ACC112 (cell line): ENCODE measurements around the gene SPEN.
"Not testable (repeated sequence)": the region's sequence is repeated elsewhere in the genome, so short reads cannot be mapped to it uniquely, and the experiment has no call there.

Experiments
- H2AFZ ChIP-seq: fragments of 200-600 bp; sonication (generic); one replicate; pipeline ENCODE4 v1.6.0; 2017; ENCODE audit warnings: antibody characterized with exemption, low read length; ENCODE audit not compliant: unreplicated experiment
- H3K27ac ChIP-seq: fragments of 200-600 bp; sonication (generic); 2 replicates; pipeline ENCODE4 v1.5.1; 2014; ENCODE audit warnings: low read depth, mild to moderate bottlenecking, antibody characterized with exemption, low read length, moderate library complexity
- H3K27me3 ChIP-seq: fragments of 200-600 bp; sonication (generic); 2 replicates; pipeline ENCODE4 v1.6.1; 2014; ENCODE audit warnings: mild to moderate bottlenecking, antibody characterized with exemption, low read length, moderate library complexity, mixed read lengths; ENCODE audit not compliant: insufficient read depth
- H3K36me3 ChIP-seq: fragments of 200-600 bp; sonication (generic); 2 replicates; pipeline ENCODE4 v1.6.1; 2016; ENCODE audit warnings: mild to moderate bottlenecking, antibody characterized with exemption, low read length, moderate library complexity, mixed read lengths; ENCODE audit not compliant: insufficient read depth
- H3K4me1 ChIP-seq: fragments of 200-600 bp; sonication (generic); one replicate; pipeline ENCODE4 v1.6.1; 2016; ENCODE audit warnings: low read length, mixed read lengths; ENCODE audit not compliant: insufficient read depth, unreplicated experiment, control insufficient read depth
- H3K4me3 ChIP-seq: fragments of 200-600 bp; sonication (generic); 2 replicates; pipeline ENCODE4 v1.5.1; 2014; ENCODE audit warnings: mild to moderate bottlenecking, low read depth, low read length
- H3K79me2 ChIP-seq: fragments of 200-600 bp; sonication (generic); one replicate; pipeline ENCODE4 v1.6.0; 2016; ENCODE audit warnings: low read length; ENCODE audit not compliant: control insufficient read depth, unreplicated experiment, insufficient read depth

SPEN gene

GRCh38 chr1:15816674-15817073 lies 30.8 kb upstream of the SPEN start:
- Histone ChIP-seq H2AFZ (no peak overlapping the region), H3K36me3 (no peaks in the 10 kb centered on the region), H3K27me3 (no peaks in the 10 kb centered on the region), H3K27ac (no peak overlapping the region), H3K4me3 (no peak overlapping the region), H3K79me2 (no peaks in the 10 kb centered on the region), H3K4me1 (no peaks in the 10 kb centered on the region)

- Histone ChIP-seq H3K79me2 (no peaks in the 10 kb centered on the region), H3K36me3 (no peaks in the 10 kb centered on the region), H3K4me1 (peaks cover under 1% of the 10 kb centered on the region), H3K27me3 (no peaks in the 10 kb centered on the region), H3K27ac (no peak overlapping the region), H3K4me3 (no peak overlapping the region), H2AFZ (no peak overlapping the region)
Measured at GRCh38 chr1:15820478-15820877, 27.0 kb upstream of the SPEN start.

GRCh38 chr1:15825800-15826199 lies 21.7 kb upstream of the SPEN start:
- no peaks in the 10 kb centered on the region for H3K79me2 ChIP-seq
- H3K4me3 ChIP-seq = no peak overlapping the region
- H3K36me3 ChIP-seq = no peaks in the 10 kb centered on the region
- peak overlapping the region; percentile 53 for H2AFZ ChIP-seq
- H3K4me1 ChIP-seq = peaks cover 8% of the 10 kb centered on the region
- H3K27me3 ChIP-seq = no peaks in the 10 kb centered on the region
- H3K27ac ChIP-seq = peak overlapping the region; percentile 58; the same call in 1 of the 2 replicates

- H3K27ac ChIP-seq = no peak overlapping the region
- no peak overlapping the region for H3K4me3 ChIP-seq
- no peaks in the 10 kb centered on the region for H3K79me2 ChIP-seq
- H3K36me3 ChIP-seq = no peaks in the 10 kb centered on the region
- no peaks in the 10 kb centered on the region for H3K27me3 ChIP-seq
- no peak overlapping the region for H2AFZ ChIP-seq
- peaks cover 8% of the 10 kb centered on the region for H3K4me1 ChIP-seq
Measured at GRCh38 chr1:15826810-15827507, 20.5 kb upstream of the SPEN start.

- H3K36me3 ChIP-seq, H3K4me3 ChIP-seq, H2AFZ ChIP-seq, H3K79me2 ChIP-seq, H3K27ac ChIP-seq, H3K27me3 ChIP-seq: not testable (repeated sequence)
- peaks cover 12% of the 10 kb centered on the region for H3K4me1 ChIP-seq
Measured at GRCh38 chr1:15827567-15827966, 19.9 kb upstream of the SPEN start.

- H3K27ac ChIP-seq = not testable (repeated sequence)
- H3K4me1 ChIP-seq = peaks cover 15% of the 10 kb centered on the region
Measured at GRCh38 chr1:15828931-15829330, 18.6 kb upstream of the SPEN start.

DNA sequence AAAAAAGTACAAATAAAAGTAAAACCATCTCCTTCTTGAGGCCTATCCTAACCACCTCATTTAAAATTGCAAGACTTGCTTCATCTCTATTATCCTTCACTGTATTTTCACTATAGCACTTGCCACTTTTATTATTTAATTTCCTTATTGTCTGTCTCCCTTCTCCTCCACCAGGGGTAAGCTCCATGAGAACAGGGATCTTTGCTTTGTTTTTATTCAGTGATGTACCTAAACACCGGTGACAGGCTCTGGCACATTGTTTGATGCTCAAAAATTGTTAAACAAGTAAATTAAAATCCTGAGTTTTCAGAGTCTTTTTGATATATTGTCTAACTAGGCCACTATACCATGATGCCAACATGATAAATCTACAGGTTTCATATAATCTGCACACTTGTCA lies 17.2 kb upstream of the SPEN start:
- H3K27me3 ChIP-seq = no peaks in the 10 kb centered on the region
- no peak overlapping the region for H3K27ac ChIP-seq
- H3K36me3 ChIP-seq = no peaks in the 10 kb centered on the region
- H2AFZ ChIP-seq = no peak overlapping the region
- peaks cover 10% of the 10 kb centered on the region for H3K79me2 ChIP-seq
- no peak overlapping the region for H3K4me3 ChIP-seq
- peaks cover 15% of the 10 kb centered on the region for H3K4me1 ChIP-seq

More at GRCh38 chr1:15828931-15829330, 18.6 kb upstream of the SPEN start:
- H3K36me3 ChIP-seq, H3K4me3 ChIP-seq, H3K79me2 ChIP-seq, H2AFZ ChIP-seq, H3K27me3 ChIP-seq: not testable (repeated sequence)

DNA sequence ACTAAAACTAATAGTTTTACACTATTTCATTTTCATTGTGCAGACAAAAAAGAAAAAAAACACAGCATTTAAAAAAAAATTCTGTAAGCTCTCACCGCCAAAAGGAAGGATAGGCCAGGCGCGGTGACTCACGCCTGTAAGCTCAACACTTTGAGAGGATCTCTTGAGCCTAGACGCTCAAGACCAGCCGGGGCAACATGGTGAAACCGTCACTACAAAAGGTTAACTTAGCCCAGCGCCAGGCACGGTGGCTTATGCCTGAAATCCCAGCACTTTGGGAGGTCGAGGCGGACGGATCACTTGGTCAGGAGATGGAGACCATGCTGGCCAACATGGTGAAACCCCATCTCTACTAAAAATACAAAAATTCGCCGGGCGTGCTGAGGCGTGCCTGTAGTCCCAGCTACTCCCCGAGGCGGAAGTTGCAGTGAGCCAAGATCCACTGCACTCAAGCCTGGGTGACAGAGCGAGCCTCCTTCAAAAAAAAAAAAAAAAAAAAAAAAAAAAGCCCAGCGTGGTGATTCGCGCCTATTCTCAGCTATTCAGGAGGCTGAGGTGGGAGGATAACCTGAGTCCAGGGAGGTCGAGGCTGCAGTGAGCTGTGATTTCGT lies 14.3 kb upstream of the SPEN start:
- peaks cover 11% of the 10 kb centered on the region for H3K4me1 ChIP-seq
- H3K27me3 ChIP-seq = no peaks in the 10 kb centered on the region
- H3K36me3 ChIP-seq = no peaks in the 10 kb centered on the region
- peak overlapping the region; percentile 98 for H2AFZ ChIP-seq
- peaks cover 10% of the 10 kb centered on the region for H3K79me2 ChIP-seq
- peak overlapping the region; percentile 99 for H3K4me3 ChIP-seq
- peak overlapping the region; percentile 95 for H3K27ac ChIP-seq

DNA sequence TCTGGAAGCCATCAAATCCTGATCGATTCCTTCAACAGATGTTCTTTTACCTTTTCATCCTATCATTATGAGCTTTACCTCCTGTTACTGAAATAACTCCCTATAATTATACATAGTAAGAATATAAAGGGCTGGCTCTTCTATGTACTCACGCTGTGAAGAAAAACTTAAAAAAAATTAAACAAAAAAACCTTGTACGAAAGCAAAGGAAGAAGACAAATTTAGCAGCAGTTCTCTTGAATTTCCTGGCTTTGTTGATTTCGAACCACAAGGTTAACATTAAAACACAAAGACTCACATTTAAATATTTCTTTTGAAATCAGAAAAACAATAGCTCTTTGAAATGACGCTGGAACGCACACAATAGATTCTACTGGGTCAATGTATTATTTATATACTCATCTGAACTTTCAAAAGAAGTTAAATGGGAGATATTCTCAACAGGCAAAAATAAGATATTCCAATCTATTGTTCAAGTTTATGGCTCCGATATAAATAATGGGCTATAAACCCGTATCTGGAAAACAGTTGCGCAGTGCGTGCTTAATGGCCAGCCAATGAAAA lies 13.6 kb upstream of the SPEN start:
- H3K4me1 ChIP-seq = peaks cover 11% of the 10 kb centered on the region
- peak overlapping the region; percentile 95 for H3K27ac ChIP-seq
- H3K4me3 ChIP-seq = peak overlapping the region; percentile 99
- no peaks in the 10 kb centered on the region for H3K36me3 ChIP-seq
- no peaks in the 10 kb centered on the region for H3K27me3 ChIP-seq
- peak overlapping the region; percentile 98 for H2AFZ ChIP-seq
- H3K79me2 ChIP-seq = peaks cover 10% of the 10 kb centered on the region

DNA sequence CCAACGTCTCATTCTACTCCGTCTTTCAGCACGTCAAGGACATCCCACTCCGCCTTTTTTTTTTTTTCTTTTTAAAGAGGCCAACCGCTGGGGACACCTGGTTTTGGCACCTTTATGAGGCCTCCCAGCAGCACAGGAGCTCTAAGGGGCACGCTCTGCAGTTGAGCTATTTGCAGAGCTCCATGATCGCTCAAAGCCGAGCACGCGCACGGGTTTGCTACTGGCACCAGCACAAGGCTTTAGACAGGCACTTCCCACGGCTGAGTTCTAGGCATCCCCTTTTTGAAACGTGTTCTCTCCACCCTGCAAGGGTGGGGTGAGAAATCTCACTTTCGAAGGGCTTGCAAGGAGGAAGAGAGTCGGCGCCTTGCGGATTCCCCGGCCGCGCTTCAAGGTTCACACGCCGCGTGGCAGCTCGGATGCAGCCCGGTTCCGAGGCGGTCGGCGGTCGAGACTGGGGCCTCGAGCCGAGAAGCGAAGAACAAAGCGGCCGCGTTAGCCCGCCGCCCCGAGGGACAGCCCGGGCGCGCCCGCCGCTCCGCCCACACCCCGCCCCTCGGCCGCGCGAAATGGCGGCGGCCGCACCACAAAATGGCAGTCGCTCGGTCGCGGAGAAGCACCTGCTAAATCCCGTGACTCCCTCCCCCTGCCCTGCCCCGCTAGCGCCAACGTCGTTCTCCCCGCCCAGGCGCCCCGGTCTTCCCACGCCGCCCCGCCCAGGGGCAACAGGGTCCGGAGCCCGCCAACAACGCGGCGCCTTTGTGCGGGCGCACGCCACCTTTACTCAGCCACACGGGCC lies 12.9 kb upstream of the SPEN start:
- Histone ChIP-seq H3K4me3 (peak overlapping the region; percentile 99), H2AFZ (peak overlapping the region; percentile 98), H3K36me3 (no peaks in the 10 kb centered on the region), H3K79me2 (peaks cover 10% of the 10 kb centered on the region), H3K27me3 (no peaks in the 10 kb centered on the region), H3K4me1 (peaks cover 11% of the 10 kb centered on the region), H3K27ac (peak overlapping the region; percentile 95)
